ENCODE results near the gene PCYOX1L. TPM values are rescaled to one million over a fixed set of nuclear protein-coding genes. Genes with fewer than 3 reads are reported as not detected.

The PCYOX1L gene
- total RNA-seq, 1 experiment from 2014 or later: 15.9 TPM

- H3K9me2 ChIP-seq (ENCODE audit: insufficient read depth): no peaks in the 10 kb centered on the region
- DNase-seq (ENCODE audit: low read depth, low spot score) (no peak), ATAC-seq (no peak)
- no peak overlapping the region for H3K27ac ChIP-seq (ENCODE audit: low read depth, low read length)
- no peak overlapping the region for H3K9ac ChIP-seq (ENCODE audit: low read length)
- TF ChIP-seq ELF1 (IDR thresholded peaks at IDR 0.05; ENCODE audit: borderline replicate concordance, low read depth) (no peak), EZH2 (IDR thresholded peaks at IDR 0.05) (no peak), JUND (IDR thresholded peaks at IDR 0.05) (no peak), ZFX (IDR thresholded peaks at IDR 0.05) (no peak), EGR1 (IDR thresholded peaks at IDR 0.05; ENCODE audit: low read depth) (no peak), REST (IDR thresholded peaks at IDR 0.05; ENCODE audit: low read depth) (no peak), POLR2AphosphoS5 (IDR thresholded peaks at IDR 0.05; ENCODE audit: low read depth, low read length) (no peak), EZH2phosphoT487 (IDR thresholded peaks at IDR 0.05; ENCODE audit: borderline replicate concordance) (no peak), CBX3 (IDR thresholded peaks at IDR 0.05; ENCODE audit: low read depth) (no peak), SP1 (IDR thresholded peaks at IDR 0.05; ENCODE audit: low read depth) (no peak), YY1 (IDR thresholded peaks at IDR 0.05; ENCODE audit: extremely low read depth, insufficient replicate concordance, low read depth, low read length) (no peak), MAX (IDR thresholded peaks at IDR 0.05) (no peak), ZBTB33 (IDR thresholded peaks at IDR 0.05; ENCODE audit: extremely low read depth, insufficient replicate concordance, low read length) (no peak), FOSL1 (IDR thresholded peaks at IDR 0.05; ENCODE audit: low read depth) (no peak), SIN3A (IDR thresholded peaks at IDR 0.05; ENCODE audit: low read depth) (no peak), POLR2A (IDR thresholded peaks at IDR 0.05; ENCODE audit: borderline replicate concordance, extremely low read depth, insufficient read depth, insufficient read length) (no peak)
- intact Hi-C loops (cut with micrococcal nuclease): no loop called here
- no peaks in the 10 kb centered on the region for H3K9me3 ChIP-seq (ENCODE audit: control insufficient read depth in 1 of 2, insufficient read depth in 1 of 2, low read depth in 1 of 2, low read length in 2 of 2)
- H3K4me1 ChIP-seq (ENCODE audit: control insufficient read depth in 1 of 2, insufficient read depth in 2 of 2, low read length in 2 of 2): peaks cover 4 to 7% of the 10 kb centered on the region in 2 experiments; a peak in 3 of 4 replicates
- no peaks in the 10 kb centered on the region for H3K79me2 ChIP-seq (ENCODE audit: insufficient read depth, low read length)
- no peaks in the 10 kb centered on the region for H4K20me1 ChIP-seq (ENCODE audit: insufficient read depth)
- H3K4me3 ChIP-seq (replicated peaks in 1 of 2; ENCODE audit: low read depth in 1 of 2, low read length in 2 of 2): no peak overlapping the region
- POLR2A ChIA-PET: no interaction called here
- no peaks in the 10 kb centered on the region for H3K27me3 ChIP-seq (ENCODE audit: insufficient read depth, low read length)
- H2AFZ ChIP-seq (ENCODE audit: low read depth, low read length, poor library complexity, severe bottlenecking): no peak overlapping the region
- no peaks in the 10 kb centered on the region for H3K36me3 ChIP-seq (ENCODE audit: control insufficient read depth in 1 of 2, insufficient read depth in 2 of 2, low read length in 2 of 2)
- no TSS peak for BruUV-seq (replicated peaks)
- CTCF ChIA-PET: interaction anchor here (0.6 to 3.7 kb wide), 17 partner anchors 8 to 246 kb away, joined by 3 to 22 read pairs (median 4); partner anchors contain the start of gene PCYOX1L
- no peak overlapping the region for H3K4me2 ChIP-seq (ENCODE audit: low read length)
- RAD21 ChIA-PET (ENCODE audit: low non-redundant PET in 1 of 2, low total read pairs in 2 of 2, uncharacterized antibody in 2 of 2, unreplicated experiment in 2 of 2): interaction anchor here in 1 of 2 experiments (1.3 kb wide), 1 partner anchor 55 kb away, joined by 5 read pairs; no protein-coding TSS in a partner anchor
These were observed 14.4 kb downstream of the PCYOX1L start for GRCh38 chr5:149372076-149372795.
